OCI-LY7 (cell line): ENCODE data around the gene TEX44.
"Not testable (repeated sequence)": the region's sequence is repeated elsewhere in the genome, so short reads cannot be mapped to it uniquely, and the experiment has no call there.

Experiments
- CTCF ChIP-seq: fragments of 200-600 bp; sonication (generic); conservative IDR thresholded peaks from 2 replicates; pipeline ENCODE4 v1.5.1; 2014; ENCODE audit warnings: mild to moderate bottlenecking, antibody characterized with exemption, low read length, moderate library complexity, mixed read lengths
- EZH2phosphoT487 ChIP-seq: fragments of 200-600 bp; sonication (generic); IDR thresholded peaks from 2 replicates; pipeline ENCODE4 v1.6.1; 2018; ENCODE audit warnings: low read depth, borderline replicate concordance, mild to moderate bottlenecking, mixed run types, antibody characterized with exemption, low read length, moderate library complexity, mixed read lengths

GRCh38 chr2:231587744-231588143, 4.9 kb upstream of the TEX44 start:
- not testable (repeated sequence) for TF ChIP-seq CTCF, EZH2phosphoT487
